ENCODE results near the gene MS4A4A. TPM values are rescaled to one million over a fixed set of nuclear protein-coding genes. Genes with fewer than 3 reads are reported as not detected.

Gene MS4A4A
- total and polyA plus RNA-seq, 2 of the 4 experiments (the other 2 are of a cell fraction) = not detected

DNA sequence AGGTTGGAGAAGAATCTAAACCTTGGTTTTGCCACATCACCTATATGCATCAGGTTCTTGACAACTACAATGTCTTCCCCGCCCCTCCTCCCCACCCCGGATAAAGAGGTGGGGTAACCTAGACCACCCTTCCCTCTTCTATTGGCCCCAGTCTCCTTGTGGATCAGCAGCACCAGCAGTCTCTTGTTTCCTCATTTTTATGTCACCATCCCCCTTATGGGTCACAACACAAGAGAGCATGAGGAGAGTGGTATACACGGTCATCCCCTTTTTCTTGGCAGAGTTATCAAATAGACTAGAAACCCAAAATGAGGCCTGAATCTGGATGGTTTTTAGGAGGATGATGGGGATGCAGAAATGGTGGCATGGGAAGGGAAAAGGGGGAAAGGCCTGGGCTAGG lies 38.7 kb upstream of the MS4A4A start:
- no peak overlapping the region for H3K56ac ChIP-seq (ENCODE audit: extremely low read depth, insufficient read depth, low read length)
- H2AFZ ChIP-seq (replicated peaks; ENCODE audit: low read length, poor library complexity) = no peak overlapping the region
- no peaks in the 10 kb centered on the region for H4K20me1 ChIP-seq (ENCODE audit: insufficient read depth, low read length)
- no peak overlapping the region for H2BK20ac ChIP-seq (ENCODE audit: low read depth, low read length)
- intact Hi-C loops (cut with micrococcal nuclease) (no loop called here), in situ Hi-C loops (cut with MboI; ENCODE audit: low sequenced_read_pairs) (no loop called here), dilution Hi-C loops (cut with HindIII; ENCODE audit: low sequenced_read_pairs, unreplicated experiment) (no loop called here)
- WGBS, 2 experiments (ENCODE audit: extremely low coverage in 2 of 2, insufficient read length in 1 of 2) = no CpG with 5 or more reads among the region's 3 CpGs
- no peaks in the 10 kb centered on the region for H3K9me1 ChIP-seq (ENCODE audit: insufficient read depth, low read length)
- no peak overlapping the region for H3K18ac ChIP-seq (ENCODE audit: low read depth, low read length)
- H4K8ac ChIP-seq (ENCODE audit: low read depth in 2 of 2, low read length in 2 of 2) = no peak overlapping the region
- H2BK5ac ChIP-seq (ENCODE audit: low read depth, low read length, poor library complexity, severe bottlenecking) = no peak overlapping the region
- H3K14ac ChIP-seq (replicated peaks; ENCODE audit: low read depth, low read length) = no peak overlapping the region
- no peaks in the 10 kb centered on the region for H3K36me3 ChIP-seq (ENCODE audit: control insufficient read depth, insufficient read depth, low read length)
- no peaks in the 10 kb centered on the region for H3K27me3 ChIP-seq (ENCODE audit: control insufficient read depth, insufficient read depth, low read length)
- no peak for ATAC-seq (ENCODE audit: low read depth)
- H4K5ac ChIP-seq (ENCODE audit: low read depth, low read length) = no peak overlapping the region
- no peaks in the 10 kb centered on the region for H3K4me1 ChIP-seq (ENCODE audit: control insufficient read depth, insufficient read depth, low read length)
- no peak overlapping the region for H2AK5ac ChIP-seq (ENCODE audit: low read depth, low read length)
- no peak overlapping the region for H3K4ac ChIP-seq (ENCODE audit: low read depth, low read length)
- no peak overlapping the region for H2AK9ac ChIP-seq (replicated peaks; ENCODE audit: low read depth, low read length, poor library complexity)
- no peaks in the 10 kb centered on the region for H3K79me1 ChIP-seq (ENCODE audit: low read depth in 1 of 2, low read length in 2 of 2)
- POLR2A ChIA-PET (ENCODE audit: unreplicated experiment) = no interaction called here
- H3K9ac ChIP-seq (ENCODE audit: low read depth, low read length) = no peak overlapping the region
- no peak overlapping the region for H2BK15ac ChIP-seq (ENCODE audit: low read depth, low read length)
- H3K9me3 ChIP-seq (ENCODE audit: control insufficient read depth, insufficient read depth, low read length) = 0 out of 2 replicates have a peak, but pooled peaks cover 2% of the 10 kb centered on the region
- no peak overlapping the region for H3K4me3 ChIP-seq (ENCODE audit: insufficient read depth, low read depth, low read length)
- no peak overlapping the region for H2BK120ac ChIP-seq (ENCODE audit: low read depth, low read length)
- no peak overlapping the region for H4K91ac ChIP-seq (ENCODE audit: insufficient read depth, low read depth, low read length)
- H3K4me2 ChIP-seq (ENCODE audit: low read depth, low read length) = no peak overlapping the region
- no peak for TF ChIP-seq POLR2A (IDR thresholded peaks at IDR 0.05; ENCODE audit: low read depth, low read length)
- TF ChIP-seq BHLHE40 (IDR thresholded peaks at IDR 0.05; ENCODE audit: low read depth, low read length) = no peak
- no peak for TF ChIP-seq MAZ (IDR thresholded peaks at IDR 0.05; ENCODE audit: borderline replicate concordance, low read depth, low read length)
- no peak for TF ChIP-seq MXI1 (IDR thresholded peaks at IDR 0.05; ENCODE audit: borderline replicate concordance, low read depth, low read length)
- TF ChIP-seq, protein P1, sequence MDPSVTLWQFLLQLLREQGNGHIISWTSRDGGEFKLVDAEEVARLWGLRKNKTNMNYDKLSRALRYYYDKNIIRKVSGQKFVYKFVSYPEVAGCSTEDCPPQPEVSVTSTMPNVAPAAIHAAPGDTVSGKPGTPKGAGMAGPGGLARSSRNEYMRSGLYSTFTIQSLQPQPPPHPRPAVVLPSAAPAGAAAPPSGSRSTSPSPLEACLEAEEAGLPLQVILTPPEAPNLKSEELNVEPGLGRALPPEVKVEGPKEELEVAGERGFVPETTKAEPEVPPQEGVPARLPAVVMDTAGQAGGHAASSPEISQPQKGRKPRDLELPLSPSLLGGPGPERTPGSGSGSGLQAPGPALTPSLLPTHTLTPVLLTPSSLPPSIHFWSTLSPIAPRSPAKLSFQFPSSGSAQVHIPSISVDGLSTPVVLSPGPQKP (IDR thresholded peaks at IDR 0.05; ENCODE audit: borderline replicate concordance, low read depth, low read length) = no peak
- TF ChIP-seq MAFK (IDR thresholded peaks at IDR 0.05; ENCODE audit: low read depth, low read length) = no peak
- TF ChIP-seq, protein P2, sequence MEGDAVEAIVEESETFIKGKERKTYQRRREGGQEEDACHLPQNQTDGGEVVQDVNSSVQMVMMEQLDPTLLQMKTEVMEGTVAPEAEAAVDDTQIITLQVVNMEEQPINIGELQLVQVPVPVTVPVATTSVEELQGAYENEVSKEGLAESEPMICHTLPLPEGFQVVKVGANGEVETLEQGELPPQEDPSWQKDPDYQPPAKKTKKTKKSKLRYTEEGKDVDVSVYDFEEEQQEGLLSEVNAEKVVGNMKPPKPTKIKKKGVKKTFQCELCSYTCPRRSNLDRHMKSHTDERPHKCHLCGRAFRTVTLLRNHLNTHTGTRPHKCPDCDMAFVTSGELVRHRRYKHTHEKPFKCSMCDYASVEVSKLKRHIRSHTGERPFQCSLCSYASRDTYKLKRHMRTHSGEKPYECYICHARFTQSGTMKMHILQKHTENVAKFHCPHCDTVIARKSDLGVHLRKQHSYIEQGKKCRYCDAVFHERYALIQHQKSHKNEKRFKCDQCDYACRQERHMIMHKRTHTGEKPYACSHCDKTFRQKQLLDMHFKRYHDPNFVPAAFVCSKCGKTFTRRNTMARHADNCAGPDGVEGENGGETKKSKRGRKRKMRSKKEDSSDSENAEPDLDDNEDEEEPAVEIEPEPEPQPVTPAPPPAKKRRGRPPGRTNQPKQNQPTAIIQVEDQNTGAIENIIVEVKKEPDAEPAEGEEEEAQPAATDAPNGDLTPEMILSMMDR (conservative IDR thresholded peaks at IDR 0.05; ENCODE audit: low read depth, low read length) = no peak
- no peak for TF ChIP-seq RAD21 (IDR thresholded peaks at IDR 0.05; ENCODE audit: low read length)
- no peak for TF ChIP-seq NFE2L2 (IDR thresholded peaks at IDR 0.05; ENCODE audit: low read depth, low read length)
- no peak for TF ChIP-seq RCOR1 (IDR thresholded peaks at IDR 0.05; ENCODE audit: insufficient replicate concordance, low read length)
- TF ChIP-seq, protein P3, sequence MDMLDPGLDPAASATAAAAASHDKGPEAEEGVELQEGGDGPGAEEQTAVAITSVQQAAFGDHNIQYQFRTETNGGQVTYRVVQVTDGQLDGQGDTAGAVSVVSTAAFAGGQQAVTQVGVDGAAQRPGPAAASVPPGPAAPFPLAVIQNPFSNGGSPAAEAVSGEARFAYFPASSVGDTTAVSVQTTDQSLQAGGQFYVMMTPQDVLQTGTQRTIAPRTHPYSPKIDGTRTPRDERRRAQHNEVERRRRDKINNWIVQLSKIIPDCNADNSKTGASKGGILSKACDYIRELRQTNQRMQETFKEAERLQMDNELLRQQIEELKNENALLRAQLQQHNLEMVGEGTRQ (IDR thresholded peaks at IDR 0.05; ENCODE audit: low read depth, low read length) = no peak
- no peak overlapping the region for H3K27ac ChIP-seq (ENCODE audit: insufficient read depth, low read length)
- no TSS peak for BruUV-seq (replicated peaks)
- DNase-seq = no peak
- CTCF ChIA-PET = no interaction called here
- no peak overlapping the region for H3K23ac ChIP-seq (ENCODE audit: low read depth, low read length)

All from IMR-90 (cell line).